Endothelial cell (in vitro differentiated cells): ENCODE results near the gene EZR. TPM values are rescaled to one million over a fixed set of nuclear protein-coding genes. Genes with fewer than 3 reads are reported as not detected.
"Not testable (repeated sequence)": the region's sequence is repeated elsewhere in the genome, so short reads cannot be mapped to it uniquely, and the experiment has no call there.

Experiments used
- DNase-seq: peaks from one replicate; pipeline ENCODE4 v3.0.0; 2021; ENCODE audit warnings: low spot score
- H3K27ac Mint-ChIP-seq: one replicate; pipeline ENCODE4 v1.8.0; 2021; ENCODE audit warnings: mixed read lengths, inconsistent platforms; ENCODE audit not compliant: unreplicated experiment
- H3K27me3 Mint-ChIP-seq: one replicate; pipeline ENCODE4 v1.8.0; 2021; ENCODE audit warnings: mild to moderate bottlenecking, moderate library complexity, mixed read lengths, inconsistent platforms; ENCODE audit not compliant: unreplicated experiment
- H3K36me3 Mint-ChIP-seq: one replicate; pipeline ENCODE4 v1.8.0; 2021; ENCODE audit warnings: mild to moderate bottlenecking, low read depth, mixed read lengths, inconsistent platforms; ENCODE audit not compliant: unreplicated experiment
- H3K4me1 Mint-ChIP-seq: one replicate; pipeline ENCODE4 v1.8.0; 2021; ENCODE audit warnings: mild to moderate bottlenecking, mixed read lengths, inconsistent platforms; ENCODE audit not compliant: unreplicated experiment
- H3K4me3 Mint-ChIP-seq: one replicate; pipeline ENCODE4 v1.8.0; 2021; ENCODE audit warnings: mild to moderate bottlenecking, mixed read lengths, inconsistent platforms; ENCODE audit not compliant: unreplicated experiment
- H3K9me3 Mint-ChIP-seq: one replicate; pipeline ENCODE4 v1.8.0; 2021; ENCODE audit warnings: mixed read lengths, inconsistent platforms; ENCODE audit not compliant: unreplicated experiment
- total RNA-seq: library from RNA; stranded (reverse); fragmentation: NEBNext Ultra II Directional; extraction: Animal tissue kit (Norgen Biotek cat#: 25700); gene quantifications from one replicate; pipeline ENCODE4 v1.2.1, GENCODE V29; 2021; ENCODE audit not compliant: unreplicated experiment
- TF ChIP-seq, protein P1 (sequence below): fragments of 200-600 bp; sonication (generic); IDR thresholded peaks from one replicate; pipeline ENCODE4 v1.5.0; 2021; ENCODE audit warnings: antibody characterized with exemption; ENCODE audit not compliant: unreplicated experiment

Gene EZR
- total RNA-seq, 1 donor from 2014 or later, result 125 TPM

DNA sequence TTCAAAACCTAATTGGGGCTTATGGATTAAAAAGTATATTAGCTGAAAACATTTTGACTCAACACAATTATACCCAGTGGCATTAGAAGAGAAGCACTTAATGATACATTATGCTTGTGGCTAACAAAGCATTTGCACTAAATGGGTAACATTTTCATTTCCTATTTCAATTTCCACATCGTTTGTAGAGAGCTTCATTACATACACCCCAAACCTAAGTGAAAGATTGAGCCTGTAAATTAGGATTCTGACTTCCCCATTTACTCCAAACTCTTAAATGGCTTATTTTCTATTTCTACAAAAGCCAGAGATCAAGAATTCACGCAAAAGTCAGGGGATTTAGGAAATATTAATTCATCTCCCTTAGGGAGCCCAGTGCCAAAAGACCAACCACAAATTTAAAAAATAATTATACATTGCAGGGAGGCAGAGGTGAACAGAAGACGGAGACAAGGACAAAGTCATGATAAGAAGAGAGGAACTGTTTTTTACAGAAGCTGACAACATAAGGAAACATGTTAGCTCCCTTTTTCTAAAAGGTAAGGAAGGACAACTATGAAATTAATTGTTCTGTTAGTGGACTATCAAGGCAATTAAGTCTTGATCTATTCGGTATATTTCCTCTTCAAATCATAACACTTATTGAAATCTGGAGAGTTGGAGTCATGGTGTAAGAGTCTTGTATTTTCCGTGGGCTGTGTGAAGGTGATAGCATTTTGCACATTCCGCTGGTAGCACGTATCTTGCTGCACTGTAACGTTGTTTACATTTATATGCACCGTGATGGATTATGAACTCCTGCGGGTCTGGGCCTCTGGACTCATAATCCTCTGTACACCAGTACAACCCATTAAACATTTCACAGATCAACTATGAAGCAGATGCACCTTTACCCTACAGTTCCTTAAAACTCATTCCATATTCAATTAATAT, 24.8 kb upstream of the EZR start:
- no peak overlapping the region for H3K4me3 Mint-ChIP-seq
- no peaks in the 10 kb centered on the region for H3K4me1 Mint-ChIP-seq
- peaks cover 4% of the 10 kb centered on the region for H3K9me3 Mint-ChIP-seq
- H3K27me3 Mint-ChIP-seq, result peaks cover 2% of the 10 kb centered on the region
- H3K36me3 Mint-ChIP-seq, result no peaks in the 10 kb centered on the region
- no peak overlapping the region for H3K27ac Mint-ChIP-seq
- DNase-seq, result no peak
- TF ChIP-seq, protein P1, sequence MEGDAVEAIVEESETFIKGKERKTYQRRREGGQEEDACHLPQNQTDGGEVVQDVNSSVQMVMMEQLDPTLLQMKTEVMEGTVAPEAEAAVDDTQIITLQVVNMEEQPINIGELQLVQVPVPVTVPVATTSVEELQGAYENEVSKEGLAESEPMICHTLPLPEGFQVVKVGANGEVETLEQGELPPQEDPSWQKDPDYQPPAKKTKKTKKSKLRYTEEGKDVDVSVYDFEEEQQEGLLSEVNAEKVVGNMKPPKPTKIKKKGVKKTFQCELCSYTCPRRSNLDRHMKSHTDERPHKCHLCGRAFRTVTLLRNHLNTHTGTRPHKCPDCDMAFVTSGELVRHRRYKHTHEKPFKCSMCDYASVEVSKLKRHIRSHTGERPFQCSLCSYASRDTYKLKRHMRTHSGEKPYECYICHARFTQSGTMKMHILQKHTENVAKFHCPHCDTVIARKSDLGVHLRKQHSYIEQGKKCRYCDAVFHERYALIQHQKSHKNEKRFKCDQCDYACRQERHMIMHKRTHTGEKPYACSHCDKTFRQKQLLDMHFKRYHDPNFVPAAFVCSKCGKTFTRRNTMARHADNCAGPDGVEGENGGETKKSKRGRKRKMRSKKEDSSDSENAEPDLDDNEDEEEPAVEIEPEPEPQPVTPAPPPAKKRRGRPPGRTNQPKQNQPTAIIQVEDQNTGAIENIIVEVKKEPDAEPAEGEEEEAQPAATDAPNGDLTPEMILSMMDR, result no peak

DNA sequence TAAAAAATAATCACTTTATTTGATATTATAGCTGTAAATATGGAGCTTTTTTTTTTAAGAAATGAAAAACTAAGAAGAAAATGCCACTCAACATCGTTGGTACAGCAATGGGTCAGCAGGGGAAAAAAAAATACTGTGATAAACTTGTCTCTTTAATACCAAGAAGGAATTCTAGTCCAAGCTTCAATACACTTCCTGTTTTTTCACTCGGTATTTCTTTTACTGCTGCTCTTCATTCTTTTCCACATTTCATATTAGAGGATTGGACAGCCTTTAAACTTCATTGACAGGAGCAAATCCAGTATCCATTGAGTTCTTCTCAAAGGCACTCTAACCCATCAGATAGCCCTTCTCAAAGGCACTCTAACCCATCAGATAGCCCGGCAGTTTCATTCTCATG, 22.2 kb upstream of the EZR start:
- Mint-ChIP-seq H3K27ac (no peak overlapping the region), H3K36me3 (no peaks in the 10 kb centered on the region), H3K27me3 (peaks cover 2% of the 10 kb centered on the region), H3K4me1 (no peaks in the 10 kb centered on the region), H3K9me3 (peaks cover 4% of the 10 kb centered on the region), H3K4me3 (no peak overlapping the region)
- TF ChIP-seq, protein P1, result no peak
- DNase-seq, result no peak

DNA sequence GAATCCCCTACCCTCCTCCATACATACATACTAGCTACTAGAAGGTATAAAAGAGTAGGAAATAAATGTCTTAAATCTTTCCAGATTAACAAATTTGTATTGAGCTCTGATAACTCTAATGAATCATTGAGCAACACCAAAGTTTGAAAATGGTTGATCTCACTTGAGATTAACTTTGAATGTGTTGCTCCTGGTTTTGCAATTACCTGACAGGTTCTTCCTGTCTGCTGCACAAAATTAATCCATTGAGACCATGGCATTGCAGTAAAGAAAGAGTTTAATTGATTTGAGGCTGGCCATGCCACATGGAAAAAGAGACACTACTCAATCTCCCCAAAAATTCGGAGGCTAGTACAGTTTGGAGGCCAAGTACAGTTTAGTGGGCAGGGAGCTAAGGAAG, 21.3 kb upstream of the EZR start:
- no peak overlapping the region for H3K27ac Mint-ChIP-seq
- H3K4me1 Mint-ChIP-seq, result peaks cover 3% of the 10 kb centered on the region
- peaks cover 4% of the 10 kb centered on the region for H3K9me3 Mint-ChIP-seq
- H3K36me3 Mint-ChIP-seq, result no peaks in the 10 kb centered on the region
- no peak overlapping the region for H3K4me3 Mint-ChIP-seq
- no peak for DNase-seq
- H3K27me3 Mint-ChIP-seq, result peaks cover 5% of the 10 kb centered on the region
- TF ChIP-seq, protein P1, result no peak

DNA sequence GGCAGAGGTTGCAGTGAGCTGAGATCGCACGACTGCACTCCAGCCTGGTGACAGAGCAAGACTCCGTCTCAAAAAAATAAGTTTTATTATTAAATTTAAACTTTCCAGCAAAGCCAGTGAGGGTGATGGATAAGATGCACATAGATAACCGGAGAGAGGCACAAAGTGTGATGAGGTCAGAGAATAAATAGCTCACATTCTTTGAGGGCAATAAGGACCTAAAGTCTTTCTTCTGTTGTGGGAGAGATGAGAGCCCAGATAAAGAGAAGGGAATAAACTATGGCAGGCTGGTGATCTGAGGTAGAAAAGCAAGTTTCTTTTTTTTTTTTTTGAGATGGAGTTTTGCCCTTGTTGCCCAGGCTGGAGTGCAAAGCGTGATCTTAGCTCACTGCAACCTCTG, 20.6 kb upstream of the EZR start:
- no peak for DNase-seq
- H3K4me1 Mint-ChIP-seq, result peaks cover 10% of the 10 kb centered on the region
- peaks cover 4% of the 10 kb centered on the region for H3K9me3 Mint-ChIP-seq
- peaks cover 4% of the 10 kb centered on the region for H3K36me3 Mint-ChIP-seq
- no peak overlapping the region for H3K4me3 Mint-ChIP-seq
- TF ChIP-seq, protein P1, result no peak
- peaks cover 5% of the 10 kb centered on the region for H3K27me3 Mint-ChIP-seq
- no peak overlapping the region for H3K27ac Mint-ChIP-seq

DNA sequence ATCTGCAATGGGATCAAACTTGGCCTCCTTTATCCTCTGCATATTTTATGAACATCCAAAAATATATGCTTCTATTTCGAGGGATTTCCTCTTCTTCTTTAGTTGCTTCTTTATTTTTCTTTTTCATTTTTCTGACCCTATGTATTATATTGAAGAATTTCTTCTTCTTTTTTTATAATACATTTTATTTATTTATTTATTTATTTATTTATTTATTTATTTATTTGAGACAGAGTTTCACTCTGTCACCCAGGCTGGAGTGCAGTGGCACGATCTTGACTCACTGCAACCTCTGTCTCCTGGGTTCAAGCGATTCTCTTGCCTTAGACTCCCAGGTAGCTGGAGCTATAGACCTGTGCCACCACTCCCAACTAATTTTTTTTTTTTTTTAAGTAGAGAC, 19.6 kb upstream of the EZR start:
- DNase-seq, H3K27me3 Mint-ChIP-seq, H3K27ac Mint-ChIP-seq, H3K4me3 Mint-ChIP-seq, H3K36me3 Mint-ChIP-seq, H3K9me3 Mint-ChIP-seq: not testable (repeated sequence)
- H3K4me1 Mint-ChIP-seq, result peaks cover 13% of the 10 kb centered on the region
